Activated naive CD4-positive, alpha-beta T cell treated with Interleukin-2 at 50 U/mL for 16 hours (primary cell): ENCODE data around the gene KRT79.
A peak's percentile ranks its signal among the peaks of the same experiment; 100 is the strongest.
"Not testable (repeated sequence)": the region's sequence is repeated elsewhere in the genome, so short reads cannot be mapped to it uniquely, and the experiment has no call there.

ENCODE experiments used
- DNase-seq: peaks from one replicate; pipeline ENCODE4 v3.0.0-alpha.2; 2020

KRT79 gene

DNA sequence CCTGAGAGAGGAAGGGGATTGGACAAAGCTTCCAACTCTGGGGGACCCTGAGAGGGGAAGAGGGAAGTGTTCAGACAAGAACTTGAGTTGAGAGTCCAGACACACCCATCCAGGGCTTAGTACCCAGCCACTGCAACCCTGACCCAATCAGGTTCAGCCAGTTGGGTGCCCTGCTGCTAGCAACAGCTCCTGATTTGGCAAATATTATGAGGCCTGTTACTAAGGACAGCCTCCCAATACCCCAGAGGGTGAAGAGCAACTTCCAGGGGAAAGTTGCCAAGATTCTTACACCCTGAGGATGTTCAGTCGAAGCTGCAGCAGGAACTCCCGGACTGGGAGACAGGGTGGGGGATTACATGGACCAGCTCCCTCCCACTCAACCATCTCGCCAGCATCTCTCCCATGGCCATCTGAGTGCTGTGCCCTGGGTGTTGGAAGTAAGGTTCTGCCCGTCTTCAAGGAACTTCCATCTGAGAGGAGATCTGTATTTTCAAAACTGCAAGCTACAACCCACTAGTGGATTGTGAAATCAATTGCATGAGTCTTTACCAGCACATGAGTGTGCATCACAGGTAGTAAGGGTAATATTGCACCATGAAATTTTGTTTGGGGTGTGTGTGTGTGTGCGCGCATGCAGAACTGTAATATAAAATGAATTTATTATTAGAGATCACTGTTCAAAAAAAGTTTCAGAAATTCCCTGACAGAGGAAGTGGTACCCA, 26.2 kb upstream of the KRT79 start:
- DNase-seq, result no peak

- no peak for DNase-seq
These were observed 23.4 kb upstream of the KRT79 start for GRCh38 chr12:52857500-52857899.

DNA sequence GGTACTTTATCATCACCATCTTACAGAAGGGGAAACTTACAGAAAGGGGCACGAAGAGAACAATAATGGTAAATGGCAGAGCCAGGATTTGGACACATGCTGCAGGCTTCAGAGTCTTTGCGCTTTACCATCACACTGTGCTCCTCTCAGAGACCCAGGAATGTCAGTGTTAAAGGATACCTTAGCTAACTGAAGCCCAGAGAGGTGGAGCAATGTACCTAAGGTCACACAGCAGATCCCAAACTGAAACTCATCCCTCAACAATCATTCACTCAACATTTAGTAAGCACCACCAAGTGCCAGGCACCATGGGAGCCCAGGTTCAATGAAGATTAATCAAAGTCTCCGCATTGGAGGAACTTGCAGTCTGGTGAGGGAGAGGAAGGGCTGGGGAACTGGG, 22.7 kb upstream of the KRT79 start:
- no peak for DNase-seq

DNA sequence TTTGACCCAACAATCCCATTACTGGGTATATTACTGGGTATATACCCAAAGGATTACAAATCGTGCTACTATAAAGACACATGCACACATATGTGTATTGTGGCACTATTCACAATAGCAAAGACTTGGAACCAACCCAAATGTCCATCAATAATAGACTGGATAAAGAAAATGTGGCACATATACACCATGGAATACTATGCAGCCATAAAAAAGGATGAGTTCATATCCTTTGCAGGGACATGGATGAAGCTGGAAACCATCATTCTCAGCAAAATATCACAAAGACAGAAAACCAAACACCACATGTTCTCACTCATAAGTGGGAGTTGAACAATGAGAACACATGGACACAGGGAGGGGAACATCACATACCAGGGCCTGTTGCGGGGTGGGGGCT, 22.0 kb upstream of the KRT79 start:
- not testable (repeated sequence) for DNase-seq

- no peak for DNase-seq
These were observed 17.7 kb upstream of the KRT79 start for GRCh38 chr12:52851787-52852186.

DNA sequence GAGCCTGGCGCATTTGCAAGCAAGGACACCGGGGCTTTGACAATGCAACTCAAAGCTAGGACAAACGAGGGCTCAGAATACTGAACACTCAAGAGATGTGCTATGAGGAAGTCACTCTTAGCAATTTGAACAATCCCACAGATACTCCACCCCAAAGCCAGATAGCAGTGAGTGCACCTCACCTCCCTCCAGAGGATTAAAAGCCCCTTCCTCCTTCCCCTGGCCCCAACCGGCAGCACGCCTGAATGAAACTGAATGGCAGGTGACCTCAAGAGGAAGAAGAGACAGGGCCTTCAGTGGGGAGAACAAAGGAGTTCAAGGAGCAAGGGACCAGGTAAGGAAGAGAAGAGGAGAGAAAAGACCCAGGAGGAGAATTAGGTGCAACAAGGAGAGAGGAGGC, 16.6 kb upstream of the KRT79 start:
- no peak for DNase-seq

DNA sequence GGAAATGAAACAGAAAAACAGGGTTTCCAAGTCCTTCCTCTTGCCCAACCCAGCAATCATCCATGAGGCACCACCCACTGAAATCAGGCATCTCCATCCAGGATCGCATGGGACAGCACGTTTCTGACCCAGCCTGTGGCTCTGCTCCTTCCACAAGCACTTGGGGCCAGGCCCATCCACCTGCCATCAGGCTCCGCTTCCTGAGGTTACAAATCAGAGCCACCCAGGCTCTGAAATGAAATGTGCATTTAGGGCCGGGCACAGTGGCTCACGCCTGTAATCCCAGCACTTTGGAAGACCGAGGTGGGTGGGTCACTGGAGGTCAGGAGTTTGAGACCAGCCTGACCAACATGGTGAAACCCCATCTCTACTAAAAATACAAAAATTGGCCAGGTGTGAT, 15.4 kb upstream of the KRT79 start:
- DNase-seq, result no peak

DNA sequence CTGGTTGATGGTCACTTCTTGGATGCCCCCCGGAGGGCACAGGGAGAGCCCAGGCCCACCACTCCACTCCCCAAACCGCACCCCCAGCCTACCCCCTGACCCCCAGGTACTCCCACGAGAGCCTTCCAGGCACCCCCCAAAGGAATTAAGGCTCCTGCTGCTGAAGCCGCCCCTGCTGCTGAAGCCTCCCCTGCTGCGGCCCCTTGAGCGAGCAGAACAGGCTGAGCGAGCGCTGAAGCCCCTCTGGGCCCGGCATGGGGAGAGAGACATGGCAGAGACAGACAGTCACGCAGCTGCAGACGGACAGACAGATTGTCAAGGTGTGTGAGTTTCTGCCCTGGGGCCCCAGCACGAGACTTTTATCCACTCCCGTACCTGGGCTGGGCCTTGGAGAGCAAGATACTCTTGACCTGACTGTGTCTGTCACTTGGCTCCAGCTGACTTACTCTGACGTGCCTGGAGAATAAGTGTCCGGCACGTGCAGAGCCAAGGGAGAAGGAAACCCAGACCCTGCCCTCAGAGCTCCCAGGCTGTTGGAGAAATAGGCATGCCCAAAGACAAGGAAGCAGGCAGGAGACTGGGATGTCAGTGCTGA, 14.6 kb upstream of the KRT79 start, which contains the start of gene KRT78:
KRT78 (minus strand) TSS at position 334 of the 595 bp plus-strand sequence; CDS start at position 270, 64 bp downstream.
- no peak for DNase-seq

DNA sequence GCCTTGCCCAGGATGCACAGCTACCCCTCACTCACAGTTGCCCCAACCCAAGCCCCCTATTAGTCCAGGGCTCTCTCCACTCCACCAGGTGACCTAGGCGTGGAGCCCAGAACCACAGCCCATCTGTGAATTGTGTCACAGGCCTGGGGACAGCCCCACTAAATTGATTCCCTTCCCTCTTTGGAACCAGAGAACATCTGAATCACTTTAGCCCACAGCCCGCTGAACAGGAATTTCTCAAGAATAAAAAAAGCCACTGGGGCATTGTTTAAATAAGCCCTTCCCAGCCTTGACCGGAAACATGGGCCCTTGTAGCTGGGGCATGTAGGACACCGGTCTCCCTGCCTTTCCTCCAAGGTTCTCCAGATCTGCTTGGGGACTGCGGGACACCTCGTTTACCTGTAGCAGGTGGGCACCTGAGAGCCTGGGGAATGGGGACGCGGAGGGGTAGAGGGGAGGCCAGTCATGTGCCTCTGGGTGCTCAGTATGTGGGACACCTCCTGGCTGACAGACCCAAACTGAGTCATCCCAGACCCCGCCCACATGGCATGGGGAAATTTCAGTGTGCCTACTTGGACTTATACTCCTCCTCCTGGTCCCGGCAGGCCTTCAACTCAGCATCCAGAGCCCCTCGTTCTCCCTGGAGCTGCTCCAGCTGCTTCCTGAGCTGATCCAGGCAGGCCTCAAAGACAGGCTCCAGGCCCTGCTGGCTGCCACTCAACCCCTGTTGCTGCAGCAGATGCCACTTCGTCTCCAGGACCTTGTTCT, 13.4 kb upstream of the KRT79 start:
- DNase-seq, result no peak

GRCh38 chr12:52846356-52846970, 12.4 kb upstream of the KRT79 start:
- no peak for DNase-seq

- no peak for DNase-seq
These were observed 11.8 kb upstream of the KRT79 start for GRCh38 chr12:52845946-52846345.

DNA sequence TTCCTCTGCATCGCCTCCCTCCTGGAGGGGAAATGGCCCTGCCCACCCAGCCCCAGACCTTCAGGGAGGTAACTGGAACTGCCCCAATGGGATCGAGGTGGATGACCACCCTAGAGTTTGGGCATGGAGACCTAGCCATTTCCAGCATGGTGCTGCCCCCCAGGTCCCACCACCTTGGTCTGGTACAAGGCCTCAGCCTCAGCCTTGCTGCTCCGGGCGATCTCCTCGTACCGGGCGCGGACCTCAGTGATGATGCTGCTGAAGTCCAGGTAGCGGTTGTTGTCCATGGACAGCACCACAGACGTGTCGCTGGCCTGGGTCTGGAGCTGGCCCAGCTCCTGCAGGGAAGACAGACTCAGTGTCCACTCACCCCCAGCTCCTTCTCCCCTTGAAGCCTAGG, 10.3 kb upstream of the KRT79 start:
- DNase-seq, result no peak

GRCh38 chr12:52839436-52840105, 5.5 kb upstream of the KRT79 start:
- DNase-seq, result no peak

DNA sequence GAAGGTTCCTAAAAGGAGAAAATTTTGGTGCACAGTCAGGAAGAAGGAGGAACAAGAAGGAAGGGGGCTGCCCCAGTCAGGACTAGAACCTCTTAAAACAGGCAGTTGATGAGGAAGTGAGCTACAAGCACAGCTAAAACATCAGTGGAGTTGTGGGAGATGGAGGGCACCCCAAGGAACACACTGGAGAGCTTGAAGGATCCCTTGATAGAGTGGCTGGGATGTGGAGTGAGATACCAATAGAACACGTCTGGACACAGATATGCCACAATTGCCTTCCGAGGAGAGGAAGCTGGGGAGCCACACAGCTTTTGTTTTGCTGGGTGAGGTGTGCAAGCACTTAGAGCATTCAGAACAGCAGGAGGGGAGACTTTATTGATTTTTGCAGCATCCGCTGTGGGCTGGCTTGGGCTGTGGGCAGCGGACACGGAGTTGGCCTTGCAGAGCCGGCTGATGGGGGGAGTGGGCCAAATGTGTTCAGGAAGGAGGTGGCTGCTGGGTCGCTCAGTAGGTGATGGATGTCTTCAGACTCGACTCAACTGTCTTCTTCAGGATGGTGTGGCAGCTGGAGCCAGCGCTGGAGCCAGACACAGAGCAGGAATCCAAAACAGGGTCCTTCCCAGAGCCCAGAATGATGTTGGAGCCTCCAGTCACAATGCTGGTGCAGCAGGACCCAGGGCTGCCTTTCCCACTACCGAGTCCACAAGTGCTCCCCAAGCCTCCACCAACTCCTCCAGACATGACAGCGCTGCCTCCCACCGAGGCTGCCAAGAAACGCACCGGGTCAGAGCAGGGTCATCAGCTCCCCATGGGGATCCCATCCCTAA, 4.7 kb upstream of the KRT79 start:
- no peak for DNase-seq

DNA sequence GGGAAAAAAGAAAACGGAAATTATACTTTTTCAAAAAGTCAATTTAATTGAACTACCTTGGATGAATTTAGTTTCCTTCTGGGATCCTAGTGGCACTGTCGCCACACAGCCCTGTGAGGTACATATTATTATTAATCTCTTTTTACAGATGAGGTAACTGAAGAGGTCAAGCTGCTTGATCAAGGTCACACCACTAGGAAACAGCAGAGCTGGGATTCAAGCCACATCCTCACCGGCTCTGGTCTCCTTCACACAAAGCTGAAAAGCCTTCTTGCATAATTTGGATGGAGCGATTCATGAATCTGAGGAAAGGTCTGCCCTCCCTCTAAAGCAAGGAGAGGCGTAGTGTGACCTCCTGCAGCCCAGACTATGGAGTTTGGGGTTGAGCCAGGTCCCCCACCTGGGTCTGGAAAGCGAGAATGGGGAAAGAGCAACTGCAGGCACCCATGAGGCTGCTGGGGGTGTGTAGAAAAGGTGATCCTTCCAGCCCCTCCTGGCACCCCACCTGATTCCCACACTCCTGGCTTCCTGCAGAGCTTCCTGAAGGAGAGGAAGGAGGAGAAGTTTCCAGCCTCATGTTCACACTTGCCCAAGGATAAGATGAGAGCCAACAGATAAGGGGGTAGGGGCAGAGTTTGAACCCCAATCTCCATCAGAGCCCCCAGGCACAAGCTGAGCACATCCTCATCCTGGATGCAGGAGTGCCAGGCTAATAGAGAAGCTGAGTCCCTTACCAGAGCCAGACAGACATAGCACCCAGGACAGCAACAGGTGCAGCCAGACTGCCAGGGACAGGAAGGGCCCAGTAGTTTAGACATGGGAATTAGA, 3.9 kb upstream of the KRT79 start:
- no peak for DNase-seq

DNA sequence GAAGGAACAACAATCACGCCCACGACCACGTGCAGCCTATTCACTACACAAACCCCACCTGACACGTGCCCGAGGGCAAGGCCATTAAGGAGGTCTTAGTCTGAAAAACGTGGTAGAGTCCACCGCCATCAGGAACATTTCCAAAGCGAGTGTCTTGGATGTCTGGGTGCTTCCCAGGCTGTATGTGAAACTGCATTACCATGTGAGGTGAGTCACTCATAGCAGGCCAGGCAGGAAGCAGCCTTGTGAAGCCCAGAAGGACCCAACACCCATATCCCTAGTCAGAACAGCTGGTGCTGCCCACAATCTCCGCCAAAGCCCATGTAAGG, 3.3 kb upstream of the KRT79 start:
- DNase-seq, result no peak

GRCh38 chr12:52836491-52837412, 2.6 kb upstream of the KRT79 start:
- DNase-seq, result no peak

DNA sequence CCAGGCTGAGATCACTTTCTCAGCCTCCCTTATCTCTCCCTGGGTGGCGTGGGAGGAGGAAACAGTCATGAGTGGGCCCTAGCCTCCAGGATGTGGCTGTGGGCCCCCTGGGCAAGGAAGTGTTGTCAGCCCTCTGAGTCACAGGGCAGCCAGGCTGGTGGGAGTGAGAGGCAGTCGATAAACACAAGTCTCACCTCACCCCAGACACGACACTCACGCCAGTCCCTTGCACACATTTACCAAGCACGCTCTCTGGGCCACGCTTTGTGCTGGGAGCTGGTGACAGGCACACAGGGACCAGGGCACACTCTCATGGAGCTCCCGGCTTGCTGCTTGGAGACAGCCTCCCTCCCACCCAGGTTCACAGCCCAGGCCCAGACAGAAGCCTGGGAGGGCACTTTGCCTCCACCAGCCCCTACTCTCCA, 1.9 kb upstream of the KRT79 start:
- DNase-seq, result peak; percentile 54

DNA sequence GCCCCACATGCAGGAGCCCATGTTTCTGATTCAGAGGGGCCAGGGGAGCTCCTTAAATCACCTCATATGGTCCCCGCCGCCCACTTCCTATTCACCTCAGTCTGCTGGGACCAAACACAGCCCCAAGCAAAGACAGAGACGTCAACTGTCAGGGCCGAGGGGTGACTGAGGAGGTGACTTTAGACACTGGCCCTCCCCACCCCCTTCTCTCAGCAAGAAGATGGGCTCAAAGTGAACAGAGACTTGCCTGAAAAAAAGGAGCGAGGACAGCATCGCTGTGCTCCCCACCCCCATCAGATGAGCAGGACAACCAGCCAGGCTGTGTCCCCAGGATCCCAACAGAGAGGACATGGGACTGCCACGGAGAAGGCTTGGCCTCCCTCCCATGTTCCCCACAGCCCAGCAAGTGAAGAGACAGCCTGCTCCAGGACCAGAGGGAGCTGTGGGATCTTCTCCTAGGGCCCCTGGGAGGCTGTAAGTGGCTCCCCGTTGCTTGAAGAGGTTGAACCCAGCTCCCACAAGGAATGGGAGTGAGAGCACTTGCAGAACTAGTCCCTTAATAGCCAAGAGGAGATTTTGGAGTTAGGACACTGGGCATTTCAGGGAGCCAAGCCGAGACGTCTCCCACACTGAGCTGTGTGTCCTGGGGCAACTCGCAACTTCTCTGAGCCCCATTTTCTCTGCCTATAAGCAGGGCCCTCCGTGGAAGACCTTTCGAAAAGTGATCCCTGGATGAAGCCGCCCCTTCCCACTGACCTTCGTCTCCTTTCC, 1.3 kb upstream of the KRT79 start:
- no peak for DNase-seq

GRCh38 chr12:52834727-52835001, 553 bp upstream of the KRT79 start:
- no peak for DNase-seq
